Astrocyte (in vitro differentiated cells and primary cell): ENCODE results near the gene GOLPH3.

Source experiments
- CTCF ChIP-seq: IDR thresholded peaks from 2 replicates; pipeline ENCODE4 v1.5.1; 2011; ENCODE audit warnings: low read depth, mild to moderate bottlenecking, inconsistent platforms, low read length, moderate library complexity; ENCODE audit not compliant: insufficient read depth
- EZH2 ChIP-seq: IDR thresholded peaks from 2 replicates; pipeline ENCODE4 v1.6.1; 2012; ENCODE audit warnings: mild to moderate bottlenecking, low read length, inconsistent platforms; ENCODE audit not compliant: insufficient read depth

- TF ChIP-seq CTCF (no peak), EZH2 (no peak)
Observed at GRCh38 chr5:32089146-32090000, 84.7 kb downstream of the GOLPH3 start.
